Prostate gland (tissue), 2 donors: Measurements from ENCODE around the gene KREMEN1. TPM values are rescaled to one million over a fixed set of nuclear protein-coding genes. Genes with fewer than 3 reads are reported as not detected.

Experiments
- DNase-seq: peaks from one replicate; pipeline ENCODE4 v3.0.0-alpha.2; 2019; ENCODE audit warnings: low spot score
- H3K27ac ChIP-seq, 2 donors: fragments of 200-600 bp; sonication (generic); 2 replicates each; pipeline ENCODE4 v1.5.1; 2017 to 2019
- H3K27me3 ChIP-seq: fragments of 200-600 bp; sonication (generic); replicated peaks from 2 replicates; pipeline ENCODE4 v1.5.1; 2019; ENCODE audit not compliant: insufficient read depth
- H3K36me3 ChIP-seq, 2 donors: fragments of 200-600 bp; sonication (generic); 1 replicate in 1 of 2; 2 replicates in 1 of 2; pipeline versions ENCODE4 v1.5.1 to v1.8.1; 2017 to 2019
- H3K4me1 ChIP-seq: fragments of 200-600 bp; sonication (generic); replicated peaks from 2 replicates; pipeline ENCODE4 v1.5.1; 2019
- H3K4me3 ChIP-seq, 2 donors: fragments of 200-600 bp; sonication (generic); 2 replicates each; pipeline ENCODE4 v1.5.1; 2017 to 2019
- H3K9me3 ChIP-seq: fragments of 200-600 bp; sonication (generic); 2 replicates; pipeline ENCODE4 v1.5.1; 2017
- CTCF ChIP-seq, 4 experiments: fragments of 200-600 bp in 2 of 4; fragments of 450-650 bp in 2 of 4; sonication (generic) in 2 of 4; IDR thresholded peaks; 1 replicate in 3 of 4; 2 replicates in 1 of 4; pipeline ENCODE4 v1.5.1; 2016 to 2019; ENCODE audit warnings: antibody characterized with exemption in 4 of 4, mild to moderate bottlenecking in 2 of 4, moderate library complexity in 2 of 4
- POLR2A ChIP-seq: fragments of 450-650 bp; IDR thresholded peaks from one replicate; pipeline ENCODE4 v1.6.1; 2016; ENCODE audit warnings: antibody characterized with exemption, mild to moderate bottlenecking
- POLR2AphosphoS5 ChIP-seq: sonication (generic); formaldehyde crosslinking; IDR thresholded peaks from one replicate; pipeline ENCODE4 v1.6.1; 2017; ENCODE audit warnings: antibody characterized with exemption
- WGBS: methylation state at CpG from one replicate; pipeline ENCODE4 v1.1.5; 2018; 5-methylcytosine and 5-hydroxymethylcytosine counted together
- intact Hi-C: fragments of 100-400 bp; cut with DNase I; formaldehyde crosslinking; loops from one replicate; pipeline ENCODE4 v1.14.2; 2022
- total RNA-seq, 2 donors: library from RNA; depleted of rRNA; stranded (reverse); fragments of >200 nt; gene quantifications; one replicate each; pipeline ENCODE4 v1.1.0, GENCODE V29; 2016

The KREMEN1 gene
- total RNA-seq, 2 donors from 2014 or later: 19.3 to 49.0 TPM

- Histone ChIP-seq H3K36me3 (no peaks in the 10 kb centered on the region), H3K27me3 (no peaks in the 10 kb centered on the region), H3K4me3 (no peak overlapping the region), H3K4me1 (peaks cover 4% of the 10 kb centered on the region), H3K27ac (peak overlapping the region; percentile 21 to 35), H3K9me3 (no peaks in the 10 kb centered on the region)
- 45% methylated on average over 13 of the region's 13 CpGs for WGBS
- no peak for DNase-seq
- intact Hi-C loops: loop anchor here (5.0 kb wide), 2 partner anchors 80 to 295 kb away; partner anchors contain the start of gene KREMEN1
- TF ChIP-seq POLR2AphosphoS5 (no peak), POLR2A (no peak), CTCF (IDR thresholded peaks at IDR 0.05) (no peak)
These were observed 79.5 kb downstream of the KREMEN1 start for GRCh38 chr22:29152045-29152953.

GRCh38 chr22:29152954-29153719 is 80.3 kb downstream of the KREMEN1 start:
- H3K9me3 ChIP-seq: no peaks in the 10 kb centered on the region
- TF ChIP-seq POLR2A: no peak
- no peak for TF ChIP-seq CTCF (IDR thresholded peaks at IDR 0.05)
- TF ChIP-seq POLR2AphosphoS5: no peak
- H3K4me3 ChIP-seq: no peak overlapping the region
- intact Hi-C loops: loop anchor here (5.0 kb wide), 2 partner anchors 81 to 296 kb away; partner anchors contain the start of gene KREMEN1
- peaks cover 4% of the 10 kb centered on the region for H3K4me1 ChIP-seq
- no peak for DNase-seq
- peak overlapping the region in 1 of 2 donors; percentile 21 for H3K27ac ChIP-seq
- H3K36me3 ChIP-seq: no peaks in the 10 kb centered on the region
- H3K27me3 ChIP-seq: no peaks in the 10 kb centered on the region
- 90% methylated on average over 12 of the region's 12 CpGs for WGBS

- intact Hi-C loops: loop anchor here (5.0 kb wide), 3 partner anchors 82 to 297 kb away; partner anchors contain the start of gene KREMEN1
- H3K9me3 ChIP-seq: no peaks in the 10 kb centered on the region
- peak; percentile 51 for DNase-seq
- TF ChIP-seq POLR2A: no peak
- TF ChIP-seq CTCF (IDR thresholded peaks at IDR 0.05): peak; percentile 87 to 94 (median 93)
- TF ChIP-seq POLR2AphosphoS5: peak; percentile 32
- 4% methylated on average over 21 of the region's 21 CpGs for WGBS
- no peak overlapping the region for H3K4me3 ChIP-seq
- H3K27me3 ChIP-seq: no peaks in the 10 kb centered on the region
- H3K4me1 ChIP-seq: peaks cover 4% of the 10 kb centered on the region
- no peak overlapping the region for H3K27ac ChIP-seq
- H3K36me3 ChIP-seq: no peaks in the 10 kb centered on the region
These were observed 81.7 kb downstream of the KREMEN1 start for GRCh38 chr22:29154364-29155048.

- no peaks in the 10 kb centered on the region for H3K9me3 ChIP-seq
- TF ChIP-seq POLR2A (no peak), CTCF (IDR thresholded peaks at IDR 0.05) (no peak), POLR2AphosphoS5 (no peak)
- peaks cover 4% of the 10 kb centered on the region for H3K4me1 ChIP-seq
- 91% methylated on average over 1 of the region's 1 CpG for WGBS
- DNase-seq: no peak
- no peak overlapping the region for H3K4me3 ChIP-seq
- no peak overlapping the region for H3K27ac ChIP-seq
- no peaks in the 10 kb centered on the region for H3K27me3 ChIP-seq
- intact Hi-C loops: loop anchor here (5.0 kb wide), 1 partner anchor 99 kb away; no protein-coding TSS in a partner anchor
- no peaks in the 10 kb centered on the region for H3K36me3 ChIP-seq
These were observed 83.1 kb downstream of the KREMEN1 start for GRCh38 chr22:29155966-29156365.
